Naive thymus-derived CD8-positive, alpha-beta T cell (primary cell): Measurements from ENCODE around the gene MSTN. TPM values are rescaled to one million over a fixed set of nuclear protein-coding genes. Genes with fewer than 3 reads are reported as not detected.
A peak's percentile ranks its signal among the peaks of the same experiment; 100 is the strongest.

ENCODE experiments used
- ATAC-seq, 2 donors: fragments of 150-1000 bp; cut with Tn5 transposase in 1 of 2; sonication (Bioruptor Pico), chemical (Tn5 transposase) in 1 of 2; 1 replicate in 1 of 2; 2 replicates in 1 of 2; pipeline ENCODE4 v1.10.0; 2021; ENCODE audit warnings: mild to moderate bottlenecking in 2 of 2, moderate library complexity in 2 of 2
- POLR2A ChIA-PET: fragments of 350-600 bp; sonication (Branson Sonifier 250); formaldehyde crosslinking; loops from one replicate; lab custom pipeline; 2021; ENCODE audit warnings: antibody characterized with exemption; lab: Charles Lee
- DNase-seq, 10 donors: peaks; one replicate each; pipeline versions ENCODE4 v3.0.0 to v3.0.0-alpha.2; 2020 to 2022
- H3K27ac Mint-ChIP-seq, 10 donors: one replicate each; pipeline ENCODE4 v1.8.0; 2020 to 2022; ENCODE audit warnings: mild to moderate bottlenecking in 10 of 10, mixed read lengths in 10 of 10, moderate library complexity in 4 of 10, inconsistent platforms in 1 of 10
- H3K27me3 Mint-ChIP-seq, 5 donors: one replicate each; pipeline ENCODE4 v1.8.0; 2021 to 2022; ENCODE audit warnings: mixed read lengths in 5 of 5
- H3K36me3 Mint-ChIP-seq, 3 donors: one replicate each; pipeline ENCODE4 v1.8.0; 2020 to 2022; ENCODE audit warnings: mixed read lengths in 3 of 3, mild to moderate bottlenecking in 2 of 3, inconsistent platforms in 1 of 3
- H3K4me1 Mint-ChIP-seq, 4 donors: one replicate each; pipeline ENCODE4 v1.8.0; 2021 to 2022; ENCODE audit warnings: mixed read lengths in 4 of 4
- H3K4me3 Mint-ChIP-seq, 10 donors: one replicate each; pipeline ENCODE4 v1.8.0; 2020 to 2022; ENCODE audit warnings: mild to moderate bottlenecking in 10 of 10, mixed read lengths in 10 of 10, moderate library complexity in 6 of 10, inconsistent platforms in 1 of 10
- H3K9me3 Mint-ChIP-seq, 9 donors: one replicate each; pipeline ENCODE4 v1.8.0; 2020 to 2022; ENCODE audit warnings: mixed read lengths in 9 of 9, mild to moderate bottlenecking in 3 of 9, inconsistent platforms in 1 of 9, moderate library complexity in 1 of 9
- polyA plus RNA-seq, 3 donors: library from polyadenylated mRNA; unstranded; fragments of 300-500 nt; fragmentation: Illumina TruSeq; gene quantifications; one replicate each; pipeline ENCODE4 v1.2.3, GENCODE V29; 2021
- total RNA-seq, 8 experiments: library from RNA in 2 of 8; stranded (reverse) in 2 of 8; gene quantifications; one replicate each; pipeline ENCODE4 v1.2.3 and lab custom pipeline; 2021 to 2026

The MSTN gene
- total and polyA plus RNA-seq, 5 experiments from 2014 or later, result 0.13 to 0.16 (median 0.16) TPM; not detected in 2

GRCh38 chr2:190093793-190094192 is 31.3 kb upstream of the MSTN start:
- H3K36me3 Mint-ChIP-seq, result peaks cover 0 to 8% (median 0%) of the 10 kb centered on the region in 3 donors
- H3K27me3 Mint-ChIP-seq, result no peaks in the 10 kb centered on the region
- ATAC-seq, result no peak
- peaks cover 0 to 5% (median 0%) of the 10 kb centered on the region in 9 donors for H3K9me3 Mint-ChIP-seq
- H3K4me1 Mint-ChIP-seq, result peaks cover 0 to under 1% (median 0%) of the 10 kb centered on the region in 4 donors
- H3K27ac Mint-ChIP-seq, result no peak overlapping the region
- H3K4me3 Mint-ChIP-seq, result no peak overlapping the region
- POLR2A ChIA-PET, result no interaction called here
- no peak for DNase-seq

GRCh38 chr2:190090148-190090547 is 27.6 kb upstream of the MSTN start:
- Mint-ChIP-seq H3K36me3 (no peaks in the 10 kb centered on the region), H3K27ac (peak overlapping the region in 1 of 10 donors; percentile 43), H3K9me3 (no peaks in the 10 kb centered on the region), H3K4me1 (no peaks in the 10 kb centered on the region), H3K27me3 (no peaks in the 10 kb centered on the region), H3K4me3 (no peak overlapping the region)
- ATAC-seq, result no peak
- DNase-seq, result no peak
- POLR2A ChIA-PET, result no interaction called here

- Mint-ChIP-seq H3K27ac (no peak overlapping the region), H3K27me3 (no peaks in the 10 kb centered on the region), H3K9me3 (no peaks in the 10 kb centered on the region), H3K4me1 (no peaks in the 10 kb centered on the region), H3K36me3 (no peaks in the 10 kb centered on the region), H3K4me3 (no peak overlapping the region)
- DNase-seq (peak; percentile 5 to 66 (median 46)), ATAC-seq (peak; percentile 49 to 61)
- POLR2A ChIA-PET, result no interaction called here
Observed at GRCh38 chr2:190088917-190089316, 26.4 kb upstream of the MSTN start.

- H3K4me3 Mint-ChIP-seq, result no peak overlapping the region
- no peak overlapping the region for H3K27ac Mint-ChIP-seq
- H3K4me1 Mint-ChIP-seq, result no peaks in the 10 kb centered on the region
- no peaks in the 10 kb centered on the region for H3K36me3 Mint-ChIP-seq
- POLR2A ChIA-PET, result no interaction called here
- peaks cover 0 to 14% (median 3%) of the 10 kb centered on the region in 5 donors for H3K27me3 Mint-ChIP-seq
- no peaks in the 10 kb centered on the region for H3K9me3 Mint-ChIP-seq
- no peak for DNase-seq
- ATAC-seq, result no peak
Observed at GRCh38 chr2:190084704-190085103, 22.2 kb upstream of the MSTN start.

GRCh38 chr2:190082118-190082517 is 19.6 kb upstream of the MSTN start:
- H3K9me3 Mint-ChIP-seq, result peaks cover 0 to 9% (median 0%) of the 10 kb centered on the region in 9 donors
- DNase-seq, result no peak
- H3K27me3 Mint-ChIP-seq, result peaks cover 3 to 32% (median 8%) of the 10 kb centered on the region in 5 donors
- no peak overlapping the region for H3K4me3 Mint-ChIP-seq
- H3K36me3 Mint-ChIP-seq, result no peaks in the 10 kb centered on the region
- H3K27ac Mint-ChIP-seq, result no peak overlapping the region
- no peaks in the 10 kb centered on the region for H3K4me1 Mint-ChIP-seq
- POLR2A ChIA-PET, result no interaction called here
- ATAC-seq, result no peak

- H3K36me3 Mint-ChIP-seq, result peaks cover 0 to 7% (median 0%) of the 10 kb centered on the region in 3 donors
- ATAC-seq (no peak), DNase-seq (no peak)
- H3K27ac Mint-ChIP-seq, result no peak overlapping the region
- peaks cover 0 to 14% (median 5%) of the 10 kb centered on the region in 9 donors for H3K9me3 Mint-ChIP-seq
- no peak overlapping the region for H3K4me3 Mint-ChIP-seq
- POLR2A ChIA-PET, result no interaction called here
- H3K4me1 Mint-ChIP-seq, result no peaks in the 10 kb centered on the region
- H3K27me3 Mint-ChIP-seq, result peaks cover 3 to 32% (median 8%) of the 10 kb centered on the region in 5 donors
Observed at GRCh38 chr2:190080527-190081049, 18.1 kb upstream of the MSTN start.

- H3K4me1 Mint-ChIP-seq, result no peaks in the 10 kb centered on the region
- H3K9me3 Mint-ChIP-seq, result peaks cover 0 to 19% (median 5%) of the 10 kb centered on the region in 9 donors
- ATAC-seq, result no peak
- H3K4me3 Mint-ChIP-seq, result no peak overlapping the region
- H3K36me3 Mint-ChIP-seq, result peaks cover 0 to 11% (median 3%) of the 10 kb centered on the region in 3 donors
- POLR2A ChIA-PET, result no interaction called here
- H3K27me3 Mint-ChIP-seq, result peaks cover 3 to 32% (median 8%) of the 10 kb centered on the region in 5 donors
- no peak for DNase-seq
- H3K27ac Mint-ChIP-seq, result no peak overlapping the region
Observed at GRCh38 chr2:190079160-190079559, 16.6 kb upstream of the MSTN start.

GRCh38 chr2:190075623-190076022 is 13.1 kb upstream of the MSTN start:
- POLR2A ChIA-PET, result no interaction called here

GRCh38 chr2:190069936-190070696 is 7.6 kb upstream of the MSTN start:
- Mint-ChIP-seq H3K4me3 (no peak overlapping the region), H3K4me1 (no peaks in the 10 kb centered on the region), H3K9me3 (peaks cover 0 to under 1% (median 0%) of the 10 kb centered on the region in 9 donors), H3K36me3 (peaks cover 0 to under 1% (median 0%) of the 10 kb centered on the region in 3 donors), H3K27me3 (no peaks in the 10 kb centered on the region), H3K27ac (no peak overlapping the region)
- ATAC-seq, result peak in 1 of 2 donors; percentile 54
- POLR2A ChIA-PET, result no interaction called here
- DNase-seq, result peak in 6 of 10 donors; percentile 5 to 44 (median 30)

More at GRCh38 chr2:190075623-190076022, 13.1 kb upstream of the MSTN start:
- peaks cover 0 to 19% (median 5%) of the 10 kb centered on the region in 9 donors for H3K9me3 Mint-ChIP-seq
- DNase-seq (no peak), ATAC-seq (no peak)
- peaks cover 0 to 11% (median 3%) of the 10 kb centered on the region in 3 donors for H3K36me3 Mint-ChIP-seq
- no peaks in the 10 kb centered on the region for H3K4me1 Mint-ChIP-seq
- no peak overlapping the region for H3K27ac Mint-ChIP-seq
- H3K27me3 Mint-ChIP-seq, result peaks cover 3 to 18% (median 6%) of the 10 kb centered on the region in 5 donors
- no peak overlapping the region for H3K4me3 Mint-ChIP-seq

- H3K4me3 Mint-ChIP-seq, result no peak overlapping the region
Observed at GRCh38 chr2:190068764-190069163, 6.2 kb upstream of the MSTN start.

GRCh38 chr2:190065839-190066238 is 3.3 kb upstream of the MSTN start:
- no peaks in the 10 kb centered on the region for H3K27me3 Mint-ChIP-seq
- DNase-seq (no peak), ATAC-seq (no peak)
- no peaks in the 10 kb centered on the region for H3K4me1 Mint-ChIP-seq
- H3K9me3 Mint-ChIP-seq, result no peaks in the 10 kb centered on the region
- POLR2A ChIA-PET, result no interaction called here
- no peaks in the 10 kb centered on the region for H3K36me3 Mint-ChIP-seq
- H3K4me3 Mint-ChIP-seq, result no peak overlapping the region
- no peak overlapping the region for H3K27ac Mint-ChIP-seq

More at GRCh38 chr2:190068764-190069163, 6.2 kb upstream of the MSTN start:
- DNase-seq (no peak), ATAC-seq (no peak)
- POLR2A ChIA-PET, result no interaction called here
- H3K4me1 Mint-ChIP-seq, result no peaks in the 10 kb centered on the region
- H3K9me3 Mint-ChIP-seq, result no peaks in the 10 kb centered on the region
- H3K27ac Mint-ChIP-seq, result no peak overlapping the region
- no peaks in the 10 kb centered on the region for H3K36me3 Mint-ChIP-seq
- H3K27me3 Mint-ChIP-seq, result no peaks in the 10 kb centered on the region

- POLR2A ChIA-PET, result no interaction called here
- no peaks in the 10 kb centered on the region for H3K36me3 Mint-ChIP-seq
- ATAC-seq (no peak), DNase-seq (no peak)
- H3K27me3 Mint-ChIP-seq, result no peaks in the 10 kb centered on the region
- H3K4me1 Mint-ChIP-seq, result no peaks in the 10 kb centered on the region
- H3K9me3 Mint-ChIP-seq, result no peaks in the 10 kb centered on the region
- no peak overlapping the region for H3K27ac Mint-ChIP-seq
- H3K4me3 Mint-ChIP-seq, result no peak overlapping the region
Observed at GRCh38 chr2:190063624-190064023, 1.1 kb upstream of the MSTN start.

- no peaks in the 10 kb centered on the region for H3K4me1 Mint-ChIP-seq
- POLR2A ChIA-PET, result no interaction called here
- no peak overlapping the region for H3K27ac Mint-ChIP-seq
- no peak for DNase-seq
- no peak for ATAC-seq
- no peaks in the 10 kb centered on the region for H3K36me3 Mint-ChIP-seq
- no peaks in the 10 kb centered on the region for H3K9me3 Mint-ChIP-seq
- peaks cover 0 to 3% (median 0%) of the 10 kb centered on the region in 5 donors for H3K27me3 Mint-ChIP-seq
- no peak overlapping the region for H3K4me3 Mint-ChIP-seq
Observed at GRCh38 chr2:190062053-190062452, 476 bp downstream of the MSTN start.
